Measurements from ENCODE around the gene CRTAC1. TPM values are rescaled to one million over a fixed set of nuclear protein-coding genes. Genes with fewer than 3 reads are reported as not detected.

CRTAC1 gene
- total and polyA plus RNA-seq, 10 of the 15 experiments (the other 5 are each of a cell fraction or from before 2014, with no cell fraction given), result 0.10 TPM; not detected in 9

DNA sequence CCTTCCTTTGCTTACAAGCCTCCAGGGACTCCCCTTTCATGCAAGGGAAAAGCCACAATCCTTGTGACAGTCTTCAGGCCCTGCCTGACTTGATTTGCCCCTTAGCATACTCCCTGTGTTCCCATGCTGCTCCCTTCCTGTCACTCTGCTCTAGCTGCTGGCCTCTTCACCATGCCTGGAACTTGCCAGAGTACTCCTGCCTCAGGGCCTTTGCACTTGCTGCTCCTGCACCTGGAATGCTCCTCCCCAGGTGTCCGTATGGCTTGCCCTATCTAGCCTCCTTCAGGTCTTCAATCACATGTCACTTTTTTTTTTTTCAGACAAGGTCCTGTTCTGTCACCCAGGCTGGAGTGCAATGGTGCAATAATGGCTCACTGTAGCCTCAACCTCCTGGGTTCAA lies 203.5 kb downstream of the CRTAC1 start:
- in situ Hi-C loops (cut with MboI), result no loop called here
- ChIA-PET RAD21 (ENCODE audit: unreplicated experiment) (no interaction called here), POLR2A (no interaction called here)

More for the DNA sequence above, 203.5 kb downstream of the CRTAC1 start:
- Histone ChIP-seq H3K4me2 (ENCODE audit: control insufficient read depth, insufficient read depth) (no peak overlapping the region), H3K9ac (ENCODE audit: control insufficient read depth, insufficient read depth, low read length) (no peak overlapping the region), H3K4me1 (ENCODE audit: control insufficient read depth, insufficient read depth, low read length) (no peaks in the 10 kb centered on the region), H3K9me3 (replicated peaks; ENCODE audit: control insufficient read depth, insufficient read depth, low read length) (no peaks in the 10 kb centered on the region), H4K20me1 (ENCODE audit: control insufficient read depth, insufficient read depth) (no peaks in the 10 kb centered on the region), H3K4me3 (no peak overlapping the region), H3K36me3 (ENCODE audit: control insufficient read depth in 2 of 2, insufficient read depth in 2 of 2, low read length in 1 of 2) (no peaks in the 10 kb centered on the region), H3K27ac (ENCODE audit: control insufficient read depth, insufficient read depth) (no peak overlapping the region), H2AFZ (ENCODE audit: control insufficient read depth, low read depth, low read length) (no peak overlapping the region), H3K27me3 (replicated peaks in 1 of 2; ENCODE audit: control insufficient read depth in 2 of 2, insufficient read depth in 2 of 2, low read length in 1 of 2) (peaks cover 2% of the 10 kb centered on the region in 2 experiments; a peak in 2 of 4 replicates), H3K79me2 (ENCODE audit: control insufficient read depth, insufficient read depth, low read length) (no peaks in the 10 kb centered on the region)
- ChIA-PET SMC1A (ENCODE audit: uncharacterized antibody, unreplicated experiment) (no interaction called here), CTCF (interaction anchor here (0.6 to 1.0 kb wide), 2 partner anchors 73 to 210 kb away, joined by 3 read pairs; no protein-coding TSS in a partner anchor)
- no peak for DNase-seq (ENCODE audit: low read depth, low spot score)
- 0% methylated on average over 1 of the region's 1 CpG for WGBS (ENCODE audit: insufficient coverage, insufficient replicate concordance, low lambda C conversion rate, missing lambda C conversion rate)
- TF ChIP-seq SMAD5 (IDR thresholded peaks at IDR 0.05; ENCODE audit: low read depth), result no peak
- no peak for TF ChIP-seq SIX5 (IDR thresholded peaks at IDR 0.05; ENCODE audit: low read depth, low read length, severe bottlenecking)
- TF ChIP-seq NFXL1 (IDR thresholded peaks at IDR 0.05; ENCODE audit: borderline replicate concordance), result no peak
- TF ChIP-seq, protein P1, sequence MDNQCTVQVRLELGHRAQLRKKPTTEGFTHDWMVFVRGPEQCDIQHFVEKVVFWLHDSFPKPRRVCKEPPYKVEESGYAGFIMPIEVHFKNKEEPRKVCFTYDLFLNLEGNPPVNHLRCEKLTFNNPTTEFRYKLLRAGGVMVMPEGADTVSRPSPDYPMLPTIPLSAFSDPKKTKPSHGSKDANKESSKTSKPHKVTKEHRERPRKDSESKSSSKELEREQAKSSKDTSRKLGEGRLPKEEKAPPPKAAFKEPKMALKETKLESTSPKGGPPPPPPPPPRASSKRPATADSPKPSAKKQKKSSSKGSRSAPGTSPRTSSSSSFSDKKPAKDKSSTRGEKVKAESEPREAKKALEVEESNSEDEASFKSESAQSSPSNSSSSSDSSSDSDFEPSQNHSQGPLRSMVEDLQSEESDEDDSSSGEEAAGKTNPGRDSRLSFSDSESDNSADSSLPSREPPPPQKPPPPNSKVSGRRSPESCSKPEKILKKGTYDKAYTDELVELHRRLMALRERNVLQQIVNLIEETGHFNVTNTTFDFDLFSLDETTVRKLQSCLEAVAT (IDR thresholded peaks at IDR 0.05), result no peak
- no peak for TF ChIP-seq EP300 (IDR thresholded peaks at IDR 0.05; ENCODE audit: borderline replicate concordance in 1 of 2, control insufficient read depth in 1 of 2, low read depth in 2 of 2, low read length in 2 of 2)
- no peak for TF ChIP-seq RAD51 (IDR thresholded peaks at IDR 0.05)
- TF ChIP-seq ZBTB33 (IDR thresholded peaks at IDR 0.05), result no peak
- TF ChIP-seq IRF4 (IDR thresholded peaks at IDR 0.05; ENCODE audit: low read depth, low read length), result no peak
- no peak for TF ChIP-seq WRNIP1 (IDR thresholded peaks at IDR 0.05; ENCODE audit: borderline replicate concordance, low read depth, low read length)
- TF ChIP-seq CBX3 (IDR thresholded peaks at IDR 0.05; ENCODE audit: borderline replicate concordance, low read depth), result no peak
- TF ChIP-seq IKZF1 (conservative IDR thresholded peaks at IDR 0.05), result no peak
- FAIRE-seq, result no peak
- BruUV-seq (replicated peaks), result no TSS peak
- ATAC-seq, result no peak
- intact Hi-C loops (cut with micrococcal nuclease; ENCODE audit: unreplicated experiment), result no loop called here

All from GM12878 (cell line).